Prostate gland (tissue), 2 donors: ENCODE measurements around the gene PRX. TPM values are rescaled to one million over a fixed set of nuclear protein-coding genes. Genes with fewer than 3 reads are reported as not detected.

ENCODE experiments used
- DNase-seq: peaks from one replicate; pipeline ENCODE4 v3.0.0-alpha.2; 2019; ENCODE audit warnings: low spot score
- H3K27ac ChIP-seq, 2 donors: fragments of 200-600 bp; sonication (generic); 2 replicates each; pipeline ENCODE4 v1.5.1; 2017 to 2019
- H3K27me3 ChIP-seq: fragments of 200-600 bp; sonication (generic); replicated peaks from 2 replicates; pipeline ENCODE4 v1.5.1; 2019; ENCODE audit not compliant: insufficient read depth
- H3K36me3 ChIP-seq, 2 donors: fragments of 200-600 bp; sonication (generic); 1 replicate in 1 of 2; 2 replicates in 1 of 2; pipeline versions ENCODE4 v1.5.1 to v1.8.1; 2017 to 2019
- H3K4me1 ChIP-seq: fragments of 200-600 bp; sonication (generic); replicated peaks from 2 replicates; pipeline ENCODE4 v1.5.1; 2019
- H3K4me3 ChIP-seq, 2 donors: fragments of 200-600 bp; sonication (generic); 2 replicates each; pipeline ENCODE4 v1.5.1; 2017 to 2019
- H3K9me3 ChIP-seq: fragments of 200-600 bp; sonication (generic); 2 replicates; pipeline ENCODE4 v1.5.1; 2017
- CTCF ChIP-seq, 4 experiments: fragments of 200-600 bp in 2 of 4; fragments of 450-650 bp in 2 of 4; sonication (generic) in 2 of 4; IDR thresholded peaks; 1 replicate in 3 of 4; 2 replicates in 1 of 4; pipeline ENCODE4 v1.5.1; 2016 to 2019; ENCODE audit warnings: antibody characterized with exemption in 4 of 4, mild to moderate bottlenecking in 2 of 4, moderate library complexity in 2 of 4
- POLR2A ChIP-seq: fragments of 450-650 bp; IDR thresholded peaks from one replicate; pipeline ENCODE4 v1.6.1; 2016; ENCODE audit warnings: antibody characterized with exemption, mild to moderate bottlenecking
- POLR2AphosphoS5 ChIP-seq: sonication (generic); formaldehyde crosslinking; IDR thresholded peaks from one replicate; pipeline ENCODE4 v1.6.1; 2017; ENCODE audit warnings: antibody characterized with exemption
- WGBS: methylation state at CpG from one replicate; pipeline ENCODE4 v1.1.5; 2018; 5-methylcytosine and 5-hydroxymethylcytosine counted together
- intact Hi-C: fragments of 100-400 bp; cut with DNase I; formaldehyde crosslinking; loops from one replicate; pipeline ENCODE4 v1.14.2; 2022
- total RNA-seq, 2 donors: library from RNA; depleted of rRNA; stranded (reverse); fragments of >200 nt; gene quantifications; one replicate each; pipeline ENCODE4 v1.1.0, GENCODE V29; 2016

PRX gene
- total RNA-seq, 2 donors from 2014 or later, result 4.1 to 10.7 TPM

GRCh38 chr19:40449506-40449905, 36.3 kb upstream of the PRX start:
- H3K36me3 ChIP-seq, result peaks cover 0 to 5% of the 10 kb centered on the region in 2 donors
- intact Hi-C loops, result loop anchor here (10.0 kb wide), 1 partner anchor 145 kb away; no protein-coding TSS in a partner anchor
- TF ChIP-seq CTCF (IDR thresholded peaks at IDR 0.05) (no peak), POLR2A (no peak), POLR2AphosphoS5 (no peak)
- no peak overlapping the region for H3K4me3 ChIP-seq
- no peak for DNase-seq
- H3K27ac ChIP-seq, result no peak overlapping the region
- H3K4me1 ChIP-seq, result peaks cover 10% of the 10 kb centered on the region
- H3K27me3 ChIP-seq, result no peaks in the 10 kb centered on the region
- no peaks in the 10 kb centered on the region for H3K9me3 ChIP-seq
- 91% methylated on average over 4 of the region's 4 CpGs for WGBS

- Histone ChIP-seq H3K27me3 (no peaks in the 10 kb centered on the region), H3K27ac (peak overlapping the region; percentile 99), H3K9me3 (no peaks in the 10 kb centered on the region), H3K4me3 (no peak overlapping the region), H3K36me3 (peaks cover 0 to 9% of the 10 kb centered on the region in 2 donors), H3K4me1 (peaks cover 13% of the 10 kb centered on the region)
- WGBS, result 71% methylated on average over 8 of the region's 8 CpGs
- intact Hi-C loops, result loop anchor here (10.0 kb wide), 1 partner anchor 148 kb away; no protein-coding TSS in a partner anchor
- DNase-seq, result no peak
- no peak for TF ChIP-seq POLR2A
- no peak for TF ChIP-seq CTCF (IDR thresholded peaks at IDR 0.05)
- no peak for TF ChIP-seq POLR2AphosphoS5
These were observed 33.1 kb upstream of the PRX start for GRCh38 chr19:40446263-40446784.

- Histone ChIP-seq H3K4me3 (no peak overlapping the region), H3K27ac (peak overlapping the region; percentile 99), H3K4me1 (peaks cover 18% of the 10 kb centered on the region), H3K36me3 (peaks cover 0 to 13% of the 10 kb centered on the region in 2 donors), H3K9me3 (no peaks in the 10 kb centered on the region), H3K27me3 (no peaks in the 10 kb centered on the region)
- DNase-seq, result peak; percentile 70
- TF ChIP-seq POLR2AphosphoS5 (peak; percentile 91), POLR2A (peak; percentile 29), CTCF (IDR thresholded peaks at IDR 0.05) (no peak)
- WGBS, result 34% methylated on average over 9 of the region's 9 CpGs
- intact Hi-C loops, result loop anchor here (2.0 to 10.0 kb wide), 2 partner anchors 19 to 149 kb away; partner anchors contain the start of gene BLVRB
These were observed 32.6 kb upstream of the PRX start for GRCh38 chr19:40445780-40446262.

- TF ChIP-seq POLR2A, result no peak
- peak in 1 of 4 experiments; percentile 27 for TF ChIP-seq CTCF (IDR thresholded peaks at IDR 0.05)
- no peak for TF ChIP-seq POLR2AphosphoS5
- Histone ChIP-seq H3K9me3 (no peaks in the 10 kb centered on the region), H3K27ac (peak overlapping the region; percentile 99), H3K27me3 (no peaks in the 10 kb centered on the region), H3K4me3 (peak overlapping the region; percentile 85 to 97), H3K4me1 (peaks cover 19% of the 10 kb centered on the region), H3K36me3 (peaks cover 0 to 13% of the 10 kb centered on the region in 2 donors)
- DNase-seq, result no peak
- 11% methylated on average over 18 of the region's 18 CpGs for WGBS
- intact Hi-C loops, result loop anchor here (1.0 to 10.0 kb wide), 3 partner anchors 20 to 150 kb away; partner anchors contain the start of gene BLVRB
These were observed 31.7 kb upstream of the PRX start for GRCh38 chr19:40444825-40445312.
